Activated CD4-positive, alpha-beta T cell treated with anti-CD3 and anti-CD28 coated beads, Interleukin-10, Interleukin-2, amounts not matched to agents 100 ng/mL and 50 ng/mL, durations not matched to agents 16 hours and 8 hours (primary cell): Measurements from ENCODE around the gene ADAMTS2.
"Not testable (repeated sequence)": the region's sequence is repeated elsewhere in the genome, so short reads cannot be mapped to it uniquely, and the experiment has no call there.

Source experiments
- DNase-seq: peaks from one replicate; pipeline ENCODE4 v3.0.0-alpha.2; 2020

The ADAMTS2 gene

GRCh38 chr5:179225387-179225786 is 119.9 kb downstream of the ADAMTS2 start:
- DNase-seq, result no peak

- no peak for DNase-seq
Measured at GRCh38 chr5:179224741-179225140, 120.5 kb downstream of the ADAMTS2 start.

GRCh38 chr5:179223961-179224360 is 121.3 kb downstream of the ADAMTS2 start:
- no peak for DNase-seq

GRCh38 chr5:179223528-179223927 is 121.7 kb downstream of the ADAMTS2 start:
- no peak for DNase-seq

- no peak for DNase-seq
Measured at GRCh38 chr5:179222246-179223017, 122.8 kb downstream of the ADAMTS2 start.

GRCh38 chr5:179221877-179222220 is 123.4 kb downstream of the ADAMTS2 start:
- no peak for DNase-seq

GRCh38 chr5:179221196-179221876 is 123.9 kb downstream of the ADAMTS2 start:
- DNase-seq, result no peak

GRCh38 chr5:179220716-179221115 is 124.5 kb downstream of the ADAMTS2 start:
- DNase-seq, result no peak

GRCh38 chr5:179219661-179220620 is 125.3 kb downstream of the ADAMTS2 start:
- no peak for DNase-seq

- no peak for DNase-seq
Measured at GRCh38 chr5:179218943-179219330, 126.3 kb downstream of the ADAMTS2 start.

GRCh38 chr5:179217956-179218942 is 127.0 kb downstream of the ADAMTS2 start:
- DNase-seq, result no peak

- no peak for DNase-seq
Measured at GRCh38 chr5:179217356-179217755, 127.9 kb downstream of the ADAMTS2 start.

GRCh38 chr5:179216381-179216780 is 128.9 kb downstream of the ADAMTS2 start:
- DNase-seq, result not testable (repeated sequence)

GRCh38 chr5:179215576-179215975 is 129.7 kb downstream of the ADAMTS2 start:
- no peak for DNase-seq

- DNase-seq, result no peak
Measured at GRCh38 chr5:179214678-179215077, 130.6 kb downstream of the ADAMTS2 start.

- DNase-seq, result no peak
Measured at GRCh38 chr5:179212870-179213269, 132.4 kb downstream of the ADAMTS2 start.

- no peak for DNase-seq
Measured at GRCh38 chr5:179211631-179212030, 133.6 kb downstream of the ADAMTS2 start.

- DNase-seq, result no peak
Measured at GRCh38 chr5:179211068-179211467, 134.2 kb downstream of the ADAMTS2 start.

- no peak for DNase-seq
Measured at GRCh38 chr5:179210478-179210877, 134.8 kb downstream of the ADAMTS2 start.

GRCh38 chr5:179209359-179210150 is 135.7 kb downstream of the ADAMTS2 start:
- DNase-seq, result no peak

GRCh38 chr5:179208706-179209358 is 136.4 kb downstream of the ADAMTS2 start:
- DNase-seq, result no peak
